ENCODE measurements around the gene ACVRL1. TPM values are rescaled to one million over a fixed set of nuclear protein-coding genes. Genes with fewer than 3 reads are reported as not detected.

Gene ACVRL1
- total RNA-seq, 4 donors from 2014 or later = 68.4 to 318 (median 80.7) TPM

DNA sequence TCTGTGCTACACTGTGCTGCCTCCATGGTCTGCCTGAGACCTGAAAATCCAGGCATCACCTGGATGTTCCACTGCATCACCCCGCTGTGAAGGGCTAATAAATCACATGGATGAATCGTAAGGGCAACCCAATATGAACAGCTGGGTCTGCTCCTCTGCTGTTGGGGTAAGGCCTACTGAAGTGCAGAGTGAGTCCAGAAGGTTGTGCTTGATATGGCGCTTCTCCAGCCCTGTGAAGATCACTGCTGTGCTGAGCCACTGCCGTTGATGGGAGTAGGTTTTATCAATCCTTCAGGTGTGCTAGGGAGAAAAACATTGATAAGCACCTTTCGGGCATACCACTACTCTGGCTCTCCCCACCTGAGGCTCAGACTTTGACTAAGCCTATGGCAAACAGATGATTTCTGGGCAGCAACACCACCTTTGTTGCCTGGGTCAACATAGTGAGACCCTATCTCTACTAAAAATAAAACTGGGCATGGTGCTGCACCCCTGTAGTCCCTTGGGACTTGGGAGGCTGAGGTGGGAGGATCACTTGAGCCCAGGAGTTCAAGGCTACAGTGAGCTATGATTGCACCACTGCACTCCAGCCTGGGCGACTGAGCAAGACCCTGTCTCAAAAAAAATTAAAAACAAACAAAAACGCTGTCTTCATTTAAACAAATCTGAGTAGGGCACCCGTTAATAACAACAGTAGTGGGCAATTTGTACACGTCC lies 1.7 kb downstream of the ACVRL1 start:
- Histone ChIP-seq H3K9me3 (no peaks in the 10 kb centered on the region), H3K4me3 (no peak overlapping the region), H3K4me1 (peaks cover 0 to 99% (median 39%) of the 10 kb centered on the region in 4 donors), H3K27ac (peak overlapping the region in 2 of 4 donors; percentile 67 to 72), H3K27me3 (peaks cover 0 to 15% of the 10 kb centered on the region in 2 donors), H3K36me3 (no peaks in the 10 kb centered on the region)
- DNase-seq (ENCODE audit: low spot score in 2 of 2) = peak in 1 of 2 donors; percentile 5
- TF ChIP-seq EP300 (IDR thresholded peaks at IDR 0.05) (no peak), POLR2A (IDR thresholded peaks at IDR 0.05) (no peak)
- TF ChIP-seq, protein P1, sequence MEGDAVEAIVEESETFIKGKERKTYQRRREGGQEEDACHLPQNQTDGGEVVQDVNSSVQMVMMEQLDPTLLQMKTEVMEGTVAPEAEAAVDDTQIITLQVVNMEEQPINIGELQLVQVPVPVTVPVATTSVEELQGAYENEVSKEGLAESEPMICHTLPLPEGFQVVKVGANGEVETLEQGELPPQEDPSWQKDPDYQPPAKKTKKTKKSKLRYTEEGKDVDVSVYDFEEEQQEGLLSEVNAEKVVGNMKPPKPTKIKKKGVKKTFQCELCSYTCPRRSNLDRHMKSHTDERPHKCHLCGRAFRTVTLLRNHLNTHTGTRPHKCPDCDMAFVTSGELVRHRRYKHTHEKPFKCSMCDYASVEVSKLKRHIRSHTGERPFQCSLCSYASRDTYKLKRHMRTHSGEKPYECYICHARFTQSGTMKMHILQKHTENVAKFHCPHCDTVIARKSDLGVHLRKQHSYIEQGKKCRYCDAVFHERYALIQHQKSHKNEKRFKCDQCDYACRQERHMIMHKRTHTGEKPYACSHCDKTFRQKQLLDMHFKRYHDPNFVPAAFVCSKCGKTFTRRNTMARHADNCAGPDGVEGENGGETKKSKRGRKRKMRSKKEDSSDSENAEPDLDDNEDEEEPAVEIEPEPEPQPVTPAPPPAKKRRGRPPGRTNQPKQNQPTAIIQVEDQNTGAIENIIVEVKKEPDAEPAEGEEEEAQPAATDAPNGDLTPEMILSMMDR (IDR thresholded peaks at IDR 0.05) = no peak
- WGBS, 2 donors = 81 to 87% methylated on average over 8 to 9 of the region's 9 CpGs

DNA sequence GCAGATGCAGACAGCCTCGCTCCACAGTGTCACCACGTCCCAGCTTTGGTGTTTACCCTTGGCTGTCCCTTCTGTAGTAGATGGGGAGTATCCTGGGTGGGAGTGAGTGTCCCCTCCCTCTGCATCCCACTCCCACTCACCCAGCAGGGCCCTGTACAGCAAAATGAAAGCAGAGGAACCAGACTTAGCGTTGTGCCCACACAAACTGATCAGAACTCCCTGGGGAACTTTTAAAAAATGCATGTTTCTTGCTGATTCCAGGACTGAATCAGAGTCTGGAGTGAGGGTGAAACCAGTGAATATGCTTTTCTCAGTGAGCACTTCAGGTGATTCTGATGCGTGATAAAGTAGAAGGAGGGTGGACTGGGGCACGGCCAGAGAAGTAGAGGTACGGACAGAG lies 2.9 kb downstream of the ACVRL1 start:
- no peak for DNase-seq (ENCODE audit: low spot score in 2 of 2)
- peak overlapping the region in 3 of 4 donors; percentile 45 to 72 (median 67) for H3K27ac ChIP-seq

DNA sequence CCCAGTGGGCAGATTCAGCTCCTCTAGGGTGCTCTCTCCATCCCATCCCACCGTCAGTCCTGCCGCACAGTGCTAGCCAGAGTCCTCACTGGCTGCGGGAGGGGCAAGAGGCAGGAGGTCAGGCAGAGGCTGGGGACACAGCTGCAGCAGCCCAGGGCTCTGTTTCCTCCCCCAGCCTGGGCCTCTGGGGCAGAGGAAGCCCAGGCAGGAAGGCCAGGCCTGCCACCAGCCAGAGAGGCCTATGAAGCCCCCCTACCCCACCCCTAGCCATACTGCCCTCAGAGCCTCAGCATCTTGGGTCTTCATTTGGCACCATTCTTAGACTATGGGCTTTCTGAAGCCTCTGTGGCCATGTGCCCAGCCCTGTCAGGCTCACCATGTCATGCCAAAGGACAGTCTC lies 3.4 kb downstream of the ACVRL1 start:
- H3K9me3 ChIP-seq = no peaks in the 10 kb centered on the region
- no peak for TF ChIP-seq EP300 (IDR thresholded peaks at IDR 0.05)
- no peak for TF ChIP-seq POLR2A (IDR thresholded peaks at IDR 0.05)
- TF ChIP-seq, protein P1 (IDR thresholded peaks at IDR 0.05) = no peak
- peaks cover 0 to 15% of the 10 kb centered on the region in 2 donors for H3K27me3 ChIP-seq
- H3K4me3 ChIP-seq = no peak overlapping the region
- H3K27ac ChIP-seq = peak overlapping the region in 3 of 4 donors; percentile 45 to 72 (median 67)
- 42 to 67% methylated on average over 3 of the region's 3 CpGs for WGBS, 2 donors
- peaks cover 0 to 95% (median 26%) of the 10 kb centered on the region in 4 donors for H3K4me1 ChIP-seq
- DNase-seq (ENCODE audit: low spot score in 2 of 2) = no peak
- peaks cover 0 to 9% (median 0%) of the 10 kb centered on the region in 3 donors for H3K36me3 ChIP-seq

More for the DNA sequence above, 2.9 kb downstream of the ACVRL1 start:
- Histone ChIP-seq H3K4me3 (no peak overlapping the region), H3K4me1 (peaks cover 0 to 95% (median 30%) of the 10 kb centered on the region in 4 donors), H3K36me3 (peaks cover 0 to 3% (median 0%) of the 10 kb centered on the region in 3 donors), H3K9me3 (no peaks in the 10 kb centered on the region), H3K27me3 (peaks cover 0 to 15% of the 10 kb centered on the region in 2 donors)
- 61 to 65% methylated on average over 6 of the region's 6 CpGs for WGBS, 2 donors
- TF ChIP-seq POLR2A (IDR thresholded peaks at IDR 0.05) = no peak
- TF ChIP-seq, protein P1 (IDR thresholded peaks at IDR 0.05) = no peak
- TF ChIP-seq EP300 (IDR thresholded peaks at IDR 0.05) = no peak

DNA sequence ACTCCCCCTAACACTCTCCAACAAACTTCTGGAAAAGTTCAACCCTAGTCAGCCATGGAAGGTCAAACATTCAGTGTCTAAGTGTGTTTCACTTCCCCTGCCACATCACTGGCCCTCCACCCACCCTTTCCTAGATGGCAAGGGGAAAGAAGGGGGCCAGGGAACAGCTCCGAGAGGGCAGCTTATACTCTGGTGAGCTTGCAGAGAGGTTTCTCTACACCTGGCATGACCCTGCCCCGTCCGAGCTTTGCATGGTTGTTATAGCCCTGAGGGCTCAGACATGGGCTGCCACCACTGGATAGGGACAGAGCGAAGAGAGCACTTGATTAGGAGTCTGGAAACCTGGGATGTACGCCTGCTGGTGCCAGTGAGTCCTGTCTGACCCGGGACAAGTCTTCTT lies 4.0 kb downstream of the ACVRL1 start:
- no peak overlapping the region for H3K4me3 ChIP-seq
- H3K4me1 ChIP-seq = peaks cover 0 to 90% (median 25%) of the 10 kb centered on the region in 4 donors
- TF ChIP-seq EP300 (IDR thresholded peaks at IDR 0.05) (no peak), POLR2A (IDR thresholded peaks at IDR 0.05) (no peak)
- TF ChIP-seq, protein P1 (IDR thresholded peaks at IDR 0.05) = no peak
- H3K9me3 ChIP-seq = no peaks in the 10 kb centered on the region
- 72 to 73% methylated on average over 5 to 6 of the region's 6 CpGs for WGBS, 2 donors
- H3K27ac ChIP-seq = peak overlapping the region in 3 of 4 donors; percentile 45 to 72 (median 67)
- H3K36me3 ChIP-seq = peaks cover 0 to 14% (median 0%) of the 10 kb centered on the region in 3 donors
- H3K27me3 ChIP-seq = peaks cover 0 to 15% of the 10 kb centered on the region in 2 donors
- DNase-seq (ENCODE audit: low spot score in 2 of 2) = no peak

All from tibial nerve (tissue), 4 donors.